MM.1S (cell line): ENCODE measurements around the gene NUP210.

Source experiments
- DNase-seq: peaks from one replicate; pipeline ENCODE4 v3.0.0-alpha.2; 2015
- H2AFZ ChIP-seq: fragments of 300-600 bp; sonication (generic); 2 replicates; pipeline ENCODE4 v1.6.0; 2016; ENCODE audit warnings: antibody characterized with exemption, low read length
- H3F3A ChIP-seq: fragments of 300-600 bp; sonication (generic); 2 replicates; pipeline ENCODE4 v1.6.1; 2016; ENCODE audit warnings: mild to moderate bottlenecking, antibody characterized with exemption, low read length, moderate library complexity, mixed read lengths; ENCODE audit not compliant: insufficient read depth
- H3K27ac ChIP-seq: fragments of 300-600 bp; sonication (generic); 2 replicates; pipeline ENCODE4 v1.5.1; 2016; ENCODE audit warnings: mild to moderate bottlenecking, low read length
- H3K27me3 ChIP-seq: fragments of 300-600 bp; sonication (generic); replicated peaks from 2 replicates; pipeline ENCODE4 v1.6.0; 2016; ENCODE audit warnings: low read length; ENCODE audit not compliant: insufficient read depth
- H3K36me3 ChIP-seq: fragments of 300-600 bp; sonication (generic); replicated peaks from 2 replicates; pipeline ENCODE4 v1.6.1; 2016; ENCODE audit warnings: mild to moderate bottlenecking, low read length, mixed read lengths; ENCODE audit not compliant: insufficient read depth
- H3K4me1 ChIP-seq: fragments of 300-600 bp; sonication (generic); 2 replicates; pipeline ENCODE4 v1.6.1; 2016; ENCODE audit warnings: low read length, mixed read lengths
- H3K4me2 ChIP-seq: fragments of 300-600 bp; sonication (generic); 2 replicates; pipeline ENCODE4 v1.6.0; 2016; ENCODE audit warnings: low read depth, low read length
- H3K4me3 ChIP-seq: fragments of 300-600 bp; sonication (generic); 2 replicates; pipeline ENCODE4 v1.5.1; 2016; ENCODE audit warnings: low read length, mixed read lengths
- H3K79me2 ChIP-seq: fragments of 300-600 bp; sonication (generic); 2 replicates; pipeline ENCODE4 v1.6.1; 2016; ENCODE audit warnings: mixed run types, low read length, mixed read lengths
- H3K9ac ChIP-seq: fragments of 300-600 bp; sonication (generic); 2 replicates; pipeline ENCODE4 v1.6.1; 2016; ENCODE audit warnings: low read length, mixed read lengths
- H3K9me2 ChIP-seq: fragments of 300-600 bp; sonication (generic); replicated peaks from 2 replicates; pipeline ENCODE4 v1.6.1; 2016; ENCODE audit warnings: mild to moderate bottlenecking, low read length, mixed read lengths; ENCODE audit not compliant: insufficient read depth
- H3K9me3 ChIP-seq: fragments of 300-600 bp; sonication (generic); replicated peaks from 2 replicates; pipeline ENCODE4 v1.6.1; 2016; ENCODE audit warnings: mild to moderate bottlenecking, low read length, mixed read lengths; ENCODE audit not compliant: insufficient read depth
- H4K20me1 ChIP-seq: fragments of 300-600 bp; sonication (generic); 2 replicates; pipeline ENCODE4 v1.6.1; 2016; ENCODE audit warnings: mild to moderate bottlenecking, low read length, moderate library complexity, mixed read lengths; ENCODE audit not compliant: insufficient read depth
- CTCF ChIP-seq: fragments of 300-600 bp; sonication (generic); IDR thresholded peaks from 2 replicates; pipeline ENCODE4 v1.5.1; 2016; ENCODE audit warnings: antibody characterized with exemption, low read length, mixed read lengths
- EZH2 ChIP-seq: fragments of 300-600 bp; sonication (generic); optimal IDR thresholded peaks from 2 replicates; pipeline ENCODE3; 2017; ENCODE audit warnings: low read depth, mild to moderate bottlenecking, antibody characterized with exemption, low read length, mixed read lengths
- EZH2phosphoT487 ChIP-seq: fragments of 300-600 bp; sonication (generic); IDR thresholded peaks from 2 replicates; pipeline ENCODE4 v1.6.1; 2018; ENCODE audit warnings: antibody characterized with exemption, low read length

NUP210 gene

GRCh38 chr3:13343601-13344000 is 76.5 kb downstream of the NUP210 start:
- H3K9ac ChIP-seq = no peak overlapping the region

GRCh38 chr3:13341229-13341905 is 78.8 kb downstream of the NUP210 start:
- H2AFZ ChIP-seq = no peak overlapping the region
- no peak overlapping the region for H3K4me2 ChIP-seq
- TF ChIP-seq EZH2 = no peak
- no peak for TF ChIP-seq EZH2phosphoT487
- TF ChIP-seq CTCF = no peak
- peaks cover 14% of the 10 kb centered on the region for H3K4me1 ChIP-seq
- H3K27ac ChIP-seq = no peak overlapping the region
- no peaks in the 10 kb centered on the region for H3K9me3 ChIP-seq
- peaks cover 10% of the 10 kb centered on the region; the same call in 1 of the 2 replicates for H3K36me3 ChIP-seq
- no peak overlapping the region for H3K9ac ChIP-seq
- no peaks in the 10 kb centered on the region for H3K27me3 ChIP-seq
- H3K9me2 ChIP-seq = no peaks in the 10 kb centered on the region
- no peak for DNase-seq
- H3F3A ChIP-seq = no peaks in the 10 kb centered on the region
- H3K79me2 ChIP-seq = peaks cover 4% of the 10 kb centered on the region; the same call in 1 of the 2 replicates
- no peak overlapping the region for H3K4me3 ChIP-seq
- no peaks in the 10 kb centered on the region for H4K20me1 ChIP-seq

More at GRCh38 chr3:13343601-13344000, 76.5 kb downstream of the NUP210 start:
- H3K9me3 ChIP-seq = no peaks in the 10 kb centered on the region
- no peak for DNase-seq
- H3F3A ChIP-seq = no peaks in the 10 kb centered on the region
- TF ChIP-seq EZH2 (no peak), CTCF (no peak)
- H2AFZ ChIP-seq = no peak overlapping the region
- H3K9me2 ChIP-seq = no peaks in the 10 kb centered on the region
- peaks cover 6% of the 10 kb centered on the region for H3K4me1 ChIP-seq
- H3K4me3 ChIP-seq = no peak overlapping the region
- H4K20me1 ChIP-seq = no peaks in the 10 kb centered on the region
- no peak overlapping the region for H3K4me2 ChIP-seq
- peaks cover 8% of the 10 kb centered on the region for H3K36me3 ChIP-seq
- H3K27ac ChIP-seq = no peak overlapping the region
- H3K79me2 ChIP-seq = peaks cover 4% of the 10 kb centered on the region; the same call in 1 of the 2 replicates
- H3K27me3 ChIP-seq = no peaks in the 10 kb centered on the region

- Histone ChIP-seq H3K79me2 (peaks cover 14% of the 10 kb centered on the region; the same call in 1 of the 2 replicates), H2AFZ (no peak overlapping the region), H3K27me3 (no peaks in the 10 kb centered on the region), H3K9me2 (no peaks in the 10 kb centered on the region), H3K4me2 (no peak overlapping the region), H4K20me1 (no peaks in the 10 kb centered on the region), H3F3A (peaks cover 9% of the 10 kb centered on the region; the same call in 1 of the 2 replicates), H3K27ac (no peak overlapping the region), H3K4me1 (peaks cover 30% of the 10 kb centered on the region), H3K9ac (no peak overlapping the region), H3K9me3 (no peaks in the 10 kb centered on the region), H3K4me3 (no peak overlapping the region), H3K36me3 (peaks cover 10% of the 10 kb centered on the region; the same call in 1 of the 2 replicates)
- no peak for DNase-seq
- TF ChIP-seq EZH2phosphoT487 (no peak), EZH2 (no peak), CTCF (no peak)
Measured at GRCh38 chr3:13339833-13340232, 80.3 kb downstream of the NUP210 start.
